ENCODE measurements around the gene MYPN.
"Not testable (repeated sequence)": the region's sequence is repeated elsewhere in the genome, so short reads cannot be mapped to it uniquely, and the experiment has no call there.

MYPN gene

DNA sequence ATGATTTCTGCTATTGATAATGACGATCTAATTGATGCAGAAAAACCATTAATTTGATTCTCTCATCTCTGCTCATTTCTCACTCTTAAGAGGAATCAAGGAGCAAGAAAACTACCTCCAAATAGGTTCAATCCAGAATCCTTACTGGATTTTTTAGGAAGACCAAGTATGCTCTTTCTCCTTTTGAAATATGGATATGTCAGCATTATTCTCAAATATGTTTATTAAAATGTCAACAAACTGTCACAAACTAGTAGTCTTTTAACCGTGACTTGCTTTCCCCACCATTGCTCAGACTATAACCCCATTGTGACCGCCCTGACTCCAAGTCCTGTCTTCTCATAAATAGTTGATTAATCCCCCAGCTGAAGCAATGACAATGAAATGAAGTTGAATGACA lies 123.8 kb downstream of the MYPN start:
- DNase-seq, result no peak

DNA sequence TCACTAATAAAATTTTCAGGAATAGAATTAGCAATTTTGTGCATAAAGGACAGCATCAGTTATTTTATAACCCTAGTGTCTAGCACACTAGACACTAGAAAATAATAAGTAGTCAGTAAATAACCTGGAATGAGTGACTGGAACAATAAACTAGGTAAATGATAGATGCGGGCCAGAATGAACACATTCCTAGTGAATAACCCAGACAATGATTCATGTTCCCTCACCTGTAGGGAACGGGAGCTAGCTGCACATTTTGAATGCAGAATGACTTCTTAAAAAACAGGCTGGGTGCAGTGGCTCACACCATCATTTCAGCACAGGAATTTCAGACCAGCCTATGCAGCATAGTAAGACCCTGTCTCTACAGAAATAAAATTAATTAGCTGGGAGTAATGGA lies 125.8 kb downstream of the MYPN start:
- DNase-seq, result no peak

DNA sequence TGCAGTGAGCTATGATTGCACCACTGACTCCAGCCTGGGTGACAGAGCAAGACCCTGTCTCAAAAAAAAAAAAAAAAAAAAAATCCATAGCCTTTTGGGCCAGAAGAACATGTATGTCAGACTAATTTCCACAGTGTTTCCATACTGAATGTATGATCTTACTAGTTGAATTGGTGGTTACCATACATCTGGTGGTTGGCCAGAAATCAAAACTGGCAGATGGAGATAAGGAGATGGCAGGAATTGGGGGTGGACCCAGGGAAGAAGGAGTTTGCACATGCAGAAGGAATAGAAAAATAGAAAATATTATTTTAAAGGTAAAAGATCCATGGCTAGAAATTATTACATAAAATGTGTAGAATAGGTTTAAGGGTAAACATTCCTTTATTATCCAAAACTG lies 126.3 kb downstream of the MYPN start:
- DNase-seq, result no peak

- no peak for DNase-seq
These were observed 127.9 kb downstream of the MYPN start for GRCh38 chr10:68237173-68237572.

GRCh38 chr10:68238371-68238770 lies 129.1 kb downstream of the MYPN start:
- DNase-seq, result no peak

- no peak for DNase-seq
These were observed 129.8 kb downstream of the MYPN start for GRCh38 chr10:68239069-68239468.

- DNase-seq, result no peak
These were observed 130.4 kb downstream of the MYPN start for GRCh38 chr10:68239596-68240150.

GRCh38 chr10:68242051-68242450 lies 132.8 kb downstream of the MYPN start:
- no peak for DNase-seq

- not testable (repeated sequence) for DNase-seq
These were observed 137.1 kb downstream of the MYPN start for GRCh38 chr10:68246397-68246796.

DNA sequence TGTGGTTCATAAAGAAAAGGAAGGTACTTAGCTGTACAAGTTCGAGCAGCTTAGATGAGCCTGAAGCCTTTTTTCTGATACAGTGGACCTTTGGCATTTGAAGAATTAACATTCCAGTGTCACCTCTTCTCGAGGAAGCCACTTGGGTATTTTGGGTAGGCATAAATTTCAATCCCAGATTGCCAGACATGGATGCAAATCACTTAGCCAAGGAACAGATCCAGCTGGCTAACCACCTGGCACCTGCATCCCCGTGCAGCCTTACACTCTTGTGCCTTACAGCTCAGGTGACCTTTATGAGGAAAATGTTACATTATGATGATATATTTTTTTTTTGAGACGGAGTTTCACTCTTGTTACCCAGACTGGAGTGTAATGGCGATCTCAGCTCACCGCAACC lies 138.6 kb downstream of the MYPN start:
- DNase-seq, result no peak

- no peak for DNase-seq
These were observed 140.0 kb downstream of the MYPN start for GRCh38 chr10:68249297-68249696.

DNA sequence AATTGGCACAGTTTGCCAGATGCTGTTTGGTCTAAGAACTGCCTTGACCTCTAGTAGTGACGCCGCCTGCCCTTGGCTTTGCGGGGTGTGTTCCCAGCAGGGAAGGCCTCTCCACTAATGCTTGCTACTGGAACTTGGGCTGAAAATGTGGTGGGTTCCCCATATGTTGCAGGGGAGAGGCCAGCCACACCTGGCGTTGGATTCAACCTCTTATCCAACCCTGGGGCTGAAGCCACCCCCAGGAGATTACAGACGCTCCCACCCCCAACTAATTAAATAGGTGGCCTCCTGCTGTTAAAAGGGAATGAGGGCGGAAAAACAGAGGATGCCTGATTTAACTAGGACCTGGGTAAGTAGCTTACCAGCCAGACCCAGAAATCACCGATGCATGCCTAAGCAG lies 141.9 kb downstream of the MYPN start:
- no peak for DNase-seq

GRCh38 chr10:68251625-68252495 lies 142.6 kb downstream of the MYPN start:
- no peak for DNase-seq

DNA sequence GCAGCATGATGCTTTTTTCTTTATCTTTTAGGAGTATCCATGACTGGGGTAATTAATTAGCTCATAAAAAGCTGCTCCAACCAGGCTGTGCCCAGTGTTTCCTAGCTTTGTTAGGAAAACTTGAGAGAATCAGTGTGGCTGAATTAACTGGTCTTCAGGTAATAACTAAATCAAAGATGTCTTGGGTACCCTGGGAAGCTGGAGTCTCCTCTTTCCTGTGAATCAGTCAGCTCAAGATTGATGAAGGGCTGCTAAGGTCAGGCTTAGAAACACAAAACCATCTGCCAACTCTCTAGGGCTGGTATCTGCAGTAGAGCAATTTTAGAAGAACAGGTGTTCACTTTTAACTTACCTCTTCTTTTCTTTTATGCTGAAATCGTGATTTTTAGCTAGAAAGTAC lies 144.1 kb downstream of the MYPN start:
- no peak for DNase-seq

GRCh38 chr10:68261132-68261856 lies 152.0 kb downstream of the MYPN start:
- no peak for DNase-seq
